GM21526 (cell line): ENCODE data around the gene IL1RAPL2.
"Not testable (repeated sequence)": the region's sequence is repeated elsewhere in the genome, so short reads cannot be mapped to it uniquely, and the experiment has no call there.

Experiments
- ATAC-seq: cut with Tn5 transposase; IDR thresholded peaks from one replicate; pipeline ENCODE4 v1.9.1; 2021; ENCODE audit warnings: moderate library complexity; ENCODE audit not compliant: unreplicated experiment, low FRiP score

Gene IL1RAPL2

DNA sequence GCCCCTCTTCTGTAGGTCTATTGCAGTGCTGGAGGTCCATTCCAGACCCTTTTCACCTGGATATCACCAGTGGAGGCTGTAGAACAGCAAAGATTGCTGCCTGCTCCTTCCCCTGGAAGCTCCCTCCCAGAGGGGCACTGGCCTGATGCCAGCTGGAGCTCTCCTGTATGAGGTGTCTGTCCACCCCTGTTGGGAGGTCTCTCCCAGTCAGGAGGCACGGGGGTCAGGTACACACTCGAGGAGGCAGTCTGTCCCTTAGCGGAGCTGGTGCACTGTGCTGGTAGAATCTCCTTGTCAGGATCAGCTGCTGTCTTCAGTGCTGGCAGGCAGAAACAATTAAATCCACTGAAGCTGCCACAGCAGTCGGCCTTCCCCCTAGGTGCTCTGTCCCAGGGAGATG lies 276.6 kb downstream of the IL1RAPL2 start:
- no peak for ATAC-seq

DNA sequence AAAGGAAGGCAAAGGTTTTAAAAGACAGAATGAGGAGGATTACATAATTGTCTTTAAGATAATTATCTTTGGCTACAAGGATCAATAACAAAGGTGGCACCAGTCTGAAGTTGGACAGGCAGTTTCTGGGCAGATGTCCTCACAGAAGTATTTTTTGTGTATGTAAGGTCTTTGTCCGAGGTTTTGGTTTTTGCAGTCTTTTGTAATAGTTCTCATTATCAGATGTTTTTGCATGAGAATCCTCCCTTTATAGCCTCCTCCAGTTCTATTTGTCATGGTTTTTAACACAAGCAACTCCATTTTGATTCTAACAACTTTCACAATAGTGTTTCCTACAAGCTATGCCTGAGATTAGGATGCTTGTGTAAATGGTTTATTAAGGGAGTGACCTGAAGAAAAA lies 286.2 kb downstream of the IL1RAPL2 start:
- no peak for ATAC-seq

DNA sequence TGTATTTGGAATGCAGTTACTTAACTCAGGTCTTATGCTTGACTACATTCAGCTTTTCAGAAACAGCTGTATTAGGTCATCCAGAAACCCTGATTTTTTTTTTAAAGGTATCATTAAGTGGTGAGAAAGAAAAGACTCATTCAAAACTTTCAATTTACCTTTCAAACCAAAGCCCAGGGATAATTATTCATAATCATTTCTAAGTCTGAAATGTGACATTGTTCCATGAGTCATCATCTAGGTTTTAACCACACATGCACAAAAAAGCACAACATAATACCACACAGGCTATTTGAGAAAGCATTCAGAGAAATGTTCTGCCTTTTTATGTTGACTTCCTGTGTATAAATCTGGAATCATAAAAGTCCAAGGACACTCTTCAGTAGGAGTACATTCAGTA lies 288.2 kb downstream of the IL1RAPL2 start:
- ATAC-seq: no peak

DNA sequence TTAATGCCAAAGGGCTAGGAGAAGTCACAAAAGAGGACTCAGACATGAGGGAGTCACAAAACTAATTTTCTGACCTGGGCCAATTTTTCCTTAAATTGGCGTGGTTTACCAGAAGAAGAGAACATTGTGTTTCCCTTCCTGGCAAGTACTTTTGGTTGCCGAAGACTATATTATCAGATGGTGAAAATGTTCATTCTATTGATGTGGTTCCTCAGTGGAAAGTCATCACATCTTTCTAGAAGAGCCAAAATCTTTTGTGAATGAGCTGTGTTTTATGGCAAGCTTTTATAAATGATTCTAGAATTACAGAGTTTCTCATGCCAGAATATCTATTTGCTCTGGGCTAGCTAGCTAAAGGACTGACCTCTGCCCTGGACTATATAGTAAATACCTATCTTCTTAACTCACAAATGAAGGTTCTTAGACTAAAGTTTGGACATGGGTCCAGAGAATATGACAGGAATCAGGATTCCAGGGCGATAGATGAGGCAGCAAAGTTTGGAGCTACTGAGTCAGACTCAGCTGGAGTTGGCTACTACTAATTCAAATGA lies 288.9 kb downstream of the IL1RAPL2 start:
- ATAC-seq: no peak

DNA sequence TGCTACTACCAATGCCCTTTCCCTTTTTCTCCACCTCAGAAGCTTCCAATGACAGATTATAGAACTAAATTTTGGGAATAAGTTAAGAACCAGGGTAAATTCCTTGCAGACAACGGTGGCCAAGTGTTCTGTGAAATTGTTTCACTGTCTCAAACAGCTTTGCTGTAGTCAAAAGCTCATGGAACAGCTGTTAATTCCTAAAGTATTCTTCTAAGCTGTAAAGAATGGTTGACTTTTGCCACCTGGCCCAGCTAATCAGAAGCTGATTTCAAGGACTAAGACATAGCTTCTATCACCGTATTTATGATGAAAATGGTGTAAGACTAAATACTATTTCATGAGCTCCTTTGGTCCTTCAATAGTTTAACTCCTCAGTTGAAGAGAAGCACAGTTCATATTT lies 297.5 kb downstream of the IL1RAPL2 start:
- no peak for ATAC-seq

DNA sequence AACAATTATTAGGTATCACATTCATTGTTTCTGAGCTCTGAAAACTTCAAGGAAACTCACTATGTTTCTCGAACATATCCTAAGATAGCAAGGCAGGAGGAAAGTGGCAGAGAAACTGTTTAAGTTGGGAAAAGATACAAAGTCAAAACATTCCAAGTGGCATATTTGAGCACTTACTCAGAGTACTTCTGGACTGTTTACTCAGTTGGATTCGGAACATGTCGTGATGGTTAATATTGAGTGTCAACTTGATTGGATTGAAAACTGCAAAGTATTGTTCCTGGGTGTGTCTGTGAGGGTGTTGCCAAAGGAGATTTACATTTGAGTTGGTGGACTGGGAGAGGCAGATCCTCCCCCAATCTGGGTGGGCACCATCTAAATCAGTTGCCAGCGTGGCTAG lies 298.3 kb downstream of the IL1RAPL2 start:
- no peak for ATAC-seq

DNA sequence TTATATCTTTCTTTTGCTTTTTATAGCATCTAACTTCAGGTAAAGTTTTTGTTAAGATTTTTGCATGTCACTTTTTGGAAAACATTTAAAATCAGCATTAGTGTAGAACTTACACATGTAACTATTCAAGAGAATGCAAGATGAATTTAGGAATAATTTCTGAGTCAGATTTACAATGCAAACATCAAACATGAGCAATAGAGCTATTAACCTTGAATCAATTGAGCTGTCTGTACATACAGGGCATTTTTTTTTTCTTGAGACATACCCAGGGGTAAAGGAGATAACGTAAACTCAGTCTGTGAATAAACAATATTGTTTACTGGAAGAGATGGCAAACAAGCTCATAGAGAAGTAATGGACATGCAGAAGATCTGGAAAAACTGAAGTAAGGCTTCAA lies 311.5 kb downstream of the IL1RAPL2 start:
- ATAC-seq: no peak

DNA sequence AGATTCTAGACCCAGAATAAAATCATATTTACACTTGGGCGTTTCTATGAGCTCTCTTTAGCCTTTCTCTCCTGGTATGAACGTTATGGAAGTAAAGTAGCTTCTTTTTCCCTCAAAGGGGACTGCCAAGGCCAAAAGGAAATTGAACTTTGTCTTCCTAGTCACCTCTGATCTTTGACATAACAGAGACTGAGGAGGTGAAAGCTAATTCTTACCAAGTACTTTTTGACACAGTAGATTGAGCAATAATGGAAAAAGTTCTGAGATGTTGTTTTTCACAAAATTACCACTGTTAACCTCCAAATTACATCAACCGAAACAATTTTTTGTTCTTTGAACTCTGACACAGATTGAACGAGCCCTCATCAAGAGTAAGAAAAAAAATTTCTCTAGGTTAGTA lies 336.1 kb downstream of the IL1RAPL2 start:
- no peak for ATAC-seq

DNA sequence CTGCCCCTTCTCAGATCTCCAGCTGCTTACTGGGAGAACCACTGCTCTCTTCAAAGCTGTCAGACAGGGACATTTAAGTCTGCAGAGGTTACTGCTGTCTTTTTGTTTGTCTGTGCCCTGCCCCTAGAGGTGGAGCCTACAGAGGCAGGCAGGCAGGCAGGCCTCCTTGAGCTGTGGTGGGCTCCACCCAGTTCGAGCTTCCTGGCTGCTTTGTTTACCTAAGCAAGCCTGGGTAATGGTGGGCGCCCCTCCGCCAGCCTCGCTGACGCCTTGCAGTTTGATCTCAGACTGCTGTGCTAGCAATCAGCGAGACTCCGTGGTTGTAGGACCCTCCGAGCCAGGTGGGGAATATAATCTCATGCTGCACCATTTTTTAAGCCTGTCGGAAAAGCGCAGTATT lies 343.7 kb downstream of the IL1RAPL2 start:
- ATAC-seq: not testable (repeated sequence)

DNA sequence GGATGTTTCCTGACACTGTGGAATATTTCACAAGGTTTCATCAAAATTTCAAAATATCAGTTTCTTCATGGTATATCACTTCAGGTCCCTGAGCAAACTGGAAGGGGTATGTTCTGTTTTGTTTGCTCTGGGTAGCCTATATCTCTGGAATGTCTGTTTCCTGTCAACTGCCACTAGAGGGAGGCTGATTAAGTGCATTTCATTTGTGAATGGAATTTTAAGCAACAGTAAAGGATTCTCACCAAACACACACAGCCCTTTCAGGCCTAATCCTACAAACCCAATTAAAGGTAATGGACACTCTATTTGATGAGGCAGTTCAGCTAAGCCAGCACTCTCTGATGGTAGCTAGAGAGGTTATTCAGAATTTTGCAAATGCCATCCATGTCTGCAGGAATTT lies 347.3 kb downstream of the IL1RAPL2 start:
- ATAC-seq: no peak

DNA sequence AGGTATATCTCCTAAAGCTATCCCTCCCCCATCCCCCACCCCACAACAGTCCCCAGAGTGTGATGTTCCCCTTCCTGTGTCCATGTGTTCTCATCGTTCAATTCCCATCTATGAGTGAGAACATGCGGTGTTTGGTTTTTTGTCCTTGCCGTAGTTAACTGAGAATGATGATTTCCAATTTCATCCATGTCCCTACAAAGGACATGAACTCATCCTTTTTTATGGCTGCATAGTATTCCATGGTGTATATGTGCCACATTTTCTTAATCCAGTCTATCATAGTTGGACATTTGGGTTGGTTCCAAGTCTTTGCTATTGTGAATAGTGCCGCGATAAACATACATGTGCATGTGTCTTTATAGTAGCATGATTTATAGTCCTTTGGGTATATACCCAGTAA lies 348.7 kb downstream of the IL1RAPL2 start:
- ATAC-seq: not testable (repeated sequence)

DNA sequence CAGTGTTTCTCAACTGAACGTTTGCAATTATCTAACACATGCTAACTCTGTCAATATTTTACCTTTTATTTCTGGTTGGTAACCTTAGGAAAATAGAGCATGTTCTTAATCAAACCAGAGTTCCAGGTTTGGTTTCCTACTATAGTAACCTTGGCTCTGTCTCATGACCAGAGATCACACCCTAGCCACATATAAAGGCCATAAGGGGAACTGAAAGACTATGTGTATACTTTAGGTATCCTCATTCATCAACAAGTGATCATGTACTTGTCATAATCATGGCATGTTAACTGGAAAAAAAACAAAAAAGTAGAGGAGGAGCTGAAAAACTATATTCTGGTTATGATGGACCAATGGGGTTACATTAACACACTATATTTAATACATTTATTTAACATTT lies 352.1 kb downstream of the IL1RAPL2 start:
- ATAC-seq: no peak

DNA sequence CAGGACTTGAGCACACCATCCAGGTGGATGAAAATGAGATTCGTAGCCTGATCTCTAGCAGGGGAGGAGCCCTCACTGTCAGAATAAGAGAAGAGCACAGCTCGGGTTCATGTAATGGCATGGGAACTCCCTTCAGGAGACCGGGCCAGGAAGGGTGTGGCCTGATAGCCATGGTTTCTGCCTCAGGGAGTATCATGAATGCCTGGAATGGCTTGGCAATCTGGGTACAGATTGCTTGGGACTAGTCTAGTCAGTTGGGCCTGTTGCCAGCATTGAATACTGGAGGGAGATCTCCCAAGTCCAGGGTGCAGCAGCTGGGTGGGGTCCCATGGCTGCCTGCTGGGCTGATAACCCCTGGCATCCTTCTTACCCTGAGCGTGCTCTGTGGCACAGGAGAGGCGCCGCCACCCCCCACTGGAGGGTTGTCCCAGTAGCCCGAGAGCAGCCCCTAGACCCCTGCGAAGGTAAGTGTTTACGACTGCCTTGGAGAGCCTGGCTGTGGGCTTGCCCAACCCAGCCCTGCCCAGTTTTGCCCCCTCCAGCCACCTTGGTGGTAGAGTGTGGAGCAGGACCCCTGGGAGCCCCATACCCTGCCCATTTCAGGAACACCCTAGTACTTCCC lies 355.7 kb downstream of the IL1RAPL2 start:
- ATAC-seq: no peak

DNA sequence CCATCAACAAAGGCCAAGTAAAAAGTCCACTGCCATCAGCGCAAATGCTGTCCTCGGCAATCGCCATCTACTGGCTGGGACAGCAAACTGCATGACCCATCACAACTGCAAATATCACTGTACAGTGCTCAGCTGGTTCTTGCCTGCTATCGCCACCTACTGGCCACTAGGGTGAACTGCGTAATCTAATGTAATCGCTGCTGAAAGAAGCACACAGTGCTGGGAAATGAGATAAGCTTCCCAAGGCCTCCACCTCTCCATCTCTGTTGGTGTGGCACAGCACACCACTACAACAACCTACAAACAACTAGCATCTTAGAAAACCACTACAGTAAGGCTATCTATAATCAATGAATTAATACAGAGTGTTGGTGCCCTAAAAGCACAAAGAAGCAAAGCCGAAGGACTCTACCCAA lies 356.2 kb downstream of the IL1RAPL2 start:
- ATAC-seq: peak; percentile 99

DNA sequence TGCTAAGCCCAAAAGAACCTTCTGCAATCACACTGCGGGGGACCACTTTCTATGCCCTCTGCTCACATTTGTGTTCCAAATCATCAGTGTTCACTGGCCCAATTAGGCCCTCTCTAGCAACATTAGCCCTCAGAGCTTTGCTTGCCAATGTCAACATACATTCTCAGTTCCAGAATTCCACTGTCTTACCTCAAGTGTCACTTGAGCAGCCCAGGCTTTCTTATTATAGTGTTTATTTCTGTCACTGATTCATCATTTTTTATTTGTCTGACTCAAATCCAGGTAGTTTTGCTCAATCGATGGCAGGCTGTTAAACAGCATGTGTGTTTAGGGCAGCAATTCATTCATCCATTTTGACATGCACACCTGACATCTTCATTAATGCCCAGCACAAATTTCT lies 363.3 kb downstream of the IL1RAPL2 start:
- no peak for ATAC-seq

DNA sequence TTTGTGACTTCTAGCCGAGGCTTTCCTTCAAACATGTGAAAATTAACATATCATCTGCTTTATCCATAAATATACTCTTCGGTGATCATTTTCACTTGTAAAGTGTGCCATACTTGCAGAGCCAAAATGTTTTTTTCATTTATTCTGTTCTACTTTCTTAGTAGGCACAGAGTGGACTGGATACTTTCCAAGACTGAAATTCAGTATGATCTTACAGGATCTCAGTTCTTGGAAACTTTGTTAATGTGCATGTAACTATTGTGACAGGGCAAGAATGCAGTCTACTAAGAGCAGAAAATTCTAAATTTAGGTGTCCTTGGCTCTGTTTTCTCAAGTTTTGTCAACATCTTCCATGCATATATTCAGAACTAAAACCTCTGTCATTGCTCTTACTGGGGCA lies 369.6 kb downstream of the IL1RAPL2 start:
- no peak for ATAC-seq

DNA sequence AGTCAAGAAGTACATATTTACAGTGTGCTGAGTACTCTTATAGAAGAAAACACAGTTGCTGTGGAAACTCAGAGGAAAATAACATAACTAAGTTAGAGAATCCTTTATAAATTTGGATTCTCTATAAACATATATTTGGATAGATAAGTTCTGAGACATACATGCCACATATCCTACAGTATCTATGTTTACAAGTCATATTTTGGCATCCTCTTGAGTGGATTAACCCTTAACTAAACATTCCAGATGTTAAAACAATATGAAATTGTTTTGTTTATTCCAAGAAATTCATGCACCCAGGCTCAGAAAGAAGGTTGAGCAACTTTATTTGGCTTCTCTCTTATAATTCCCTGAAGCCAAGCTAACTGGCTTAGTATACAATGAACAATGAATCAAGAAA lies 387.3 kb downstream of the IL1RAPL2 start:
- ATAC-seq: no peak

DNA sequence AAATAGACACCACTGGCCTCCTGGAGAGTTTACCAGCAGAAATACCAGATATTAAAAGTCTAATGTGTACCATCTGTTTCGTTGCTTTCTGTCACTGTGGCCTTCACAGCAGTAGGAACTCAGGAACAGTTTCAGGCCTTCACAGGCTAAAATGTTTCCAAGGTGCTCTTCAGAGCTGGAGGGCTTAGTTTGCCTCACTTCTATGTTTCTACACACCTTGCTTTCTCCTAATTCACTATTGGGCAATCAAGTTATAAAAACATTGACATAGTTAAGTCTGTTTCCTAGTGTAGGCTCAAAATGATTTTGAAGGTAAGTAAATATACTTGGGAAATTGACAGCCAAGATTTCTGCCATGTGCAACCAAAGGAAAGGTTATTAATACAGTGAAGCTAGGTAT lies 395.9 kb downstream of the IL1RAPL2 start:
- ATAC-seq: no peak

DNA sequence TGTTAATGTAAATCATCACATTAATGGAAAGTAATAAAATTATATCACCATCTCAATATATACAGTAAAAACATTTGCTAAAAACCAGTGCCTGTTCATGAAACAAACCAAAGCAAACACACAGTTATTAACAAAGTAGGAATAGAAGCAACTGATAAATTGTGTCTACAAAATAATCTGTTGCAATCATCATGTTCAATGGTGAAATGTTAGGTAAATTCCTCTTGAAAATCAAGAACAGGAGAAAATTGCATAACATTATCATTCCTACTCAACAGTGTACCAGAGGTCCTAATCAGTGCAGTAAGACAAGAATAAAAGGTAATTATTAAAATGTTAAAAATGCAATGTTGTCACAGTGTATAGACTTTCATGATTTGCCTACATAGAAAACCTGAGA lies 402.2 kb downstream of the IL1RAPL2 start:
- ATAC-seq: no peak

DNA sequence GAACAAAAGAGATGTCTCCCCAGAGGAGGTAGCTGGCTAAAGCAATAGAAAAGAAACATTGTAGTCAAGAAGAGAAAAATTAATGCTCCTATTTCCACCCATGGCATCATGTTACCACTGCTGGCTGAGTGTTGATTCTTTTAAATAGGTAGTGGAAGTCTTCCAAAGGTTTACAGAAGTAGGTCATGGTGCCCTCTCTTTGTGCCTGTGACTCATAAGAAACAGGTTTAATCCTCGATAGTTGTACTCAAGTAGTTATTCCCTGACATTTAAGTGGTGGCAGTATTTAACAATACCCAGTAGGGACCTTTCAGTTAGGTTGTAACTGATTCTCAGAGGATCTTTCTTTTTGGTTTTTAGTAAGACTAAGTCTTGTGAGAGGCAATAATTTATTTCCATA lies 406.7 kb downstream of the IL1RAPL2 start:
- ATAC-seq: no peak

DNA sequence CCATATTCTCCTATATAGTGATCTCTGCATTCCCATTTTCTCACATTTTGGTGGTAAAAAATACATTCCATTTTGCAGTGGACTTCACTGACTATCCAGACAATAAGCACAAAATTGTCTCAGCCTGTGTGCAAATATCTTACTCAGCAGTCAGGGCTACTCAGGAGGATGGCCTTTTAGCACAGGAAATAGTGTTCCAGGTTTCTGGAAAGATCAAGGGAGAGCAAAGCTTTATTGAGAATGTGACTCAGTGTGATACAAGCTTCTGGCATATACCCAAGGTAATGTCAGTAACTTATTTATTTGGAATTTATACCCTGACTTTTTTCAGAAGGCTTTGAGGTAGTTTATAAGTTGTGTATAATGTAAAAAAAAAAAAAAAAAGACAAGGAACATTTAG lies 421.1 kb downstream of the IL1RAPL2 start:
- ATAC-seq: no peak

DNA sequence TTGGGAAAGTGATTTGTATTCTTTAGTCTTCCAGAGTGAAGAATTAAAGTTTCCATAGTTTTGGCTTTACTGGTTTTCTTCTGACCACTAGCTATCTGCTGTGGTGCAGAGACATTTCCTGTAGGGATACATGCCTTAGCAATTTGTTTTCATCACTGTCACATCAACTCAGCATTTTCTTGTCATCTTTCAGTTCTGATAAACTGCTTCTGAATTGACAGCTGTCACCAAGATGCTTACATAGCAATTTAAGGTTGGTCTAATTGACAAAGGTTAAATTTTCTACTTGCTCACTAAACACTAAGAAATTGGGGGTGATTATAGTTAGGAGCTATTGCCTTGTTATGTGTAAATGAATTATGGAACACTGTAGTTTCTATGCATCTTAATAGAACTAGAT lies 422.0 kb downstream of the IL1RAPL2 start:
- no peak for ATAC-seq

DNA sequence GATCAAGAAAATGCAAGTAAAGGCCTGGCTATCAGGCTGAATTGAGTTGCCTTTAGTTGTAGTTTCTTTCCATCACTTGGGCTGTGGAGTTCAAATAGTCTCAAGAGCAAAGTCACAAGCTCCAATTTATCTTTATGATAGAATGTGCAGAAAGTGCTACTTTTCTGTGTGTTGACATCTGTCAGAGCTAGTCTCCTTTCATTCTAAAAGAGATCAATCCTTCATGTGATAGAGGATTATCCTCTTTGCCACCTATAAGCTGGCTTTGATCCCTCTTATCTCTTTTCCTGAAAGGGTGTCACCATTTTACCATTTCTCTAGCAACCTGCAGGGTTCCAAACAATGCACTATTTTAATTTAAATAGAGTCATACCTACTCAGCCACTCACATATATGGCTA lies 429.5 kb downstream of the IL1RAPL2 start:
- no peak for ATAC-seq
